ENCODE results near the gene ASPHD2. TPM values are rescaled to one million over a fixed set of nuclear protein-coding genes. Genes with fewer than 3 reads are reported as not detected.

ASPHD2 gene
- total and polyA plus RNA-seq, 10 of the 15 experiments (the other 5 are each of a cell fraction or from before 2014, with no cell fraction given) = 1.6 to 10.6 (median 5.2) TPM

GRCh38 chr22:26464312-26464711 is 35.3 kb downstream of the ASPHD2 start:
- Histone ChIP-seq H3K4me3 (no peak overlapping the region), H3K36me3 (ENCODE audit: control insufficient read depth in 2 of 2, insufficient read depth in 2 of 2, low read length in 1 of 2) (peaks cover 29 to 44% of the 10 kb centered on the region in 2 experiments), H4K20me1 (ENCODE audit: control insufficient read depth, insufficient read depth) (no peaks in the 10 kb centered on the region), H3K9ac (ENCODE audit: control insufficient read depth, insufficient read depth, low read length) (no peak overlapping the region), H3K4me1 (ENCODE audit: control insufficient read depth, insufficient read depth, low read length) (no peaks in the 10 kb centered on the region), H2AFZ (ENCODE audit: control insufficient read depth, low read depth, low read length) (no peak overlapping the region), H3K27me3 (replicated peaks in 1 of 2; ENCODE audit: control insufficient read depth in 2 of 2, insufficient read depth in 2 of 2, low read length in 1 of 2) (no peaks in the 10 kb centered on the region), H3K27ac (ENCODE audit: control insufficient read depth, insufficient read depth) (no peak overlapping the region), H3K9me3 (replicated peaks; ENCODE audit: control insufficient read depth, insufficient read depth, low read length) (no peaks in the 10 kb centered on the region), H3K4me2 (ENCODE audit: control insufficient read depth, insufficient read depth) (no peak overlapping the region), H3K79me2 (ENCODE audit: control insufficient read depth, insufficient read depth, low read length) (peaks cover 5% of the 10 kb centered on the region)
- ChIA-PET CTCF (no interaction called here), SMC1A (ENCODE audit: uncharacterized antibody, unreplicated experiment) (interaction anchor here (1.6 to 3.1 kb wide), 2 partner anchors 16 to 90 kb away, joined by 4 to 17 read pairs; no protein-coding TSS in a partner anchor), RAD21 (ENCODE audit: unreplicated experiment) (no interaction called here), POLR2A (no interaction called here)
- WGBS (ENCODE audit: insufficient coverage, insufficient replicate concordance, low lambda C conversion rate, missing lambda C conversion rate) = 83% methylated on average over 7 of the region's 7 CpGs
- intact Hi-C loops (cut with micrococcal nuclease; ENCODE audit: unreplicated experiment) = no loop called here
- DNase-seq (ENCODE audit: low read depth, low spot score) = no peak
- ATAC-seq = no peak
- BruUV-seq (replicated peaks) = no TSS peak
- TF ChIP-seq E2F4 (IDR thresholded peaks at IDR 0.05; ENCODE audit: low read depth, low read length) = no peak
- no peak for TF ChIP-seq CHD2 (IDR thresholded peaks at IDR 0.05; ENCODE audit: borderline replicate concordance, low read depth, low read length)
- no peak for TF ChIP-seq ZNF687 (IDR thresholded peaks at IDR 0.05)
- no peak for TF ChIP-seq SREBF1 (IDR thresholded peaks at IDR 0.05; ENCODE audit: low read length)
- no peak for TF ChIP-seq HDAC6 (IDR thresholded peaks at IDR 0.05; ENCODE audit: unreplicated experiment)
- TF ChIP-seq HCFC1 (IDR thresholded peaks at IDR 0.05; ENCODE audit: low read length) = no peak
- no peak for TF ChIP-seq ZNF217 (IDR thresholded peaks at IDR 0.05)
- no peak for FAIRE-seq
- in situ Hi-C loops (cut with MboI) = loop anchor here (5.0 kb wide), 2 partner anchors 62 to 97 kb away; no protein-coding TSS in a partner anchor
